GM23338 (cell line): ENCODE results near the gene SYT13. TPM values are rescaled to one million over a fixed set of nuclear protein-coding genes. Genes with fewer than 3 reads are reported as not detected.
"Not testable (repeated sequence)": the region's sequence is repeated elsewhere in the genome, so short reads cannot be mapped to it uniquely, and the experiment has no call there.

Experiments
- ATAC-seq: fragments of 200-7000 bp; cut with Tn5 transposase; 3 replicates; pipeline ENCODE4 v1.9.1; 2020
- DNase-seq: peaks from one replicate; pipeline ENCODE4 v3.0.0-alpha.2; 2015; ENCODE audit warnings: low spot score
- H2AFZ ChIP-seq: fragments of 200-600 bp; sonication (generic); 2 replicates; pipeline ENCODE4 v1.8.0; 2016; ENCODE audit warnings: antibody characterized with exemption, mild to moderate bottlenecking, moderate library complexity
- H3F3A ChIP-seq: fragments of 200-600 bp; sonication (generic); replicated peaks from 2 replicates; pipeline ENCODE4 v1.8.0; 2017; ENCODE audit warnings: antibody characterized with exemption, mixed run types, low read depth
- H3K27ac ChIP-seq: fragments of 200-600 bp; sonication (generic); 2 replicates; pipeline ENCODE4 v1.6.1; 2016; ENCODE audit warnings: low read depth
- H3K27me3 ChIP-seq: fragments of 200-600 bp; sonication (generic); 2 replicates; pipeline ENCODE4 v1.8.0; 2016; ENCODE audit warnings: mild to moderate bottlenecking, mixed run types, moderate library complexity; ENCODE audit not compliant: insufficient read depth
- H3K36me3 ChIP-seq: fragments of 200-600 bp; sonication (generic); 2 replicates; pipeline ENCODE4 v1.8.0; 2016; ENCODE audit warnings: mild to moderate bottlenecking; ENCODE audit not compliant: insufficient read depth
- H3K4me1 ChIP-seq: fragments of 200-600 bp; sonication (generic); 2 replicates; pipeline ENCODE4 v1.8.0; 2016; ENCODE audit warnings: mild to moderate bottlenecking, moderate library complexity; ENCODE audit not compliant: insufficient read depth
- H3K4me2 ChIP-seq: fragments of 200-600 bp; sonication (generic); 2 replicates; pipeline ENCODE4 v1.7.1; 2017; ENCODE audit warnings: mixed run types
- H3K4me3 ChIP-seq: fragments of 200-600 bp; sonication (generic); 2 replicates; pipeline ENCODE4 v1.6.1; 2016; ENCODE audit warnings: mixed run types
- H3K79me2 ChIP-seq: fragments of 200-600 bp; sonication (generic); replicated peaks from 2 replicates; pipeline ENCODE4 v1.8.0; 2017; ENCODE audit warnings: mild to moderate bottlenecking; ENCODE audit not compliant: insufficient read depth
- H3K9me2 ChIP-seq: fragments of 200-600 bp; sonication (generic); 2 replicates; pipeline ENCODE4 v1.8.0; 2017; ENCODE audit not compliant: insufficient read depth
- H4K20me1 ChIP-seq: fragments of 200-600 bp; sonication (generic); replicated peaks from 2 replicates; pipeline ENCODE4 v1.8.0; 2017; ENCODE audit warnings: mild to moderate bottlenecking; ENCODE audit not compliant: insufficient read depth
- H3K27ac Mint-ChIP-seq: 2 replicates; pipeline ENCODE4 v1.8.0; 2020; ENCODE audit warnings: inconsistent platforms, mild to moderate bottlenecking, moderate library complexity, mixed read lengths
- H3K27me3 Mint-ChIP-seq: 3 replicates; pipeline ENCODE4 v1.8.0; 2022; ENCODE audit warnings: low read depth, mild to moderate bottlenecking, moderate library complexity, mixed read lengths, inconsistent platforms; ENCODE audit not compliant: insufficient read depth, poor library complexity
- H3K36me3 Mint-ChIP-seq: 3 replicates; pipeline ENCODE4 v1.8.0; 2021; ENCODE audit warnings: low read depth, mild to moderate bottlenecking, inconsistent platforms, moderate library complexity, mixed read lengths
- H3K4me1 Mint-ChIP-seq: 3 replicates; pipeline ENCODE4 v1.8.0; 2020; ENCODE audit warnings: mild to moderate bottlenecking, inconsistent platforms, mixed read lengths
- H3K4me3 Mint-ChIP-seq: 3 replicates; pipeline ENCODE4 v1.8.0; 2021; ENCODE audit warnings: moderate library complexity, mild to moderate bottlenecking, inconsistent platforms, mixed read lengths
- H3K9me3 Mint-ChIP-seq: 3 replicates; pipeline ENCODE4 v1.8.0; 2020; ENCODE audit warnings: moderate library complexity, mild to moderate bottlenecking, inconsistent platforms, mixed read lengths
- CREB1 ChIP-seq: fragments of 250-450 bp; sonication (Bioruptor Pico); IDR thresholded peaks from 2 replicates; pipeline ENCODE4 v1.5.0; 2020; ENCODE audit warnings: low read depth, mild to moderate bottlenecking, moderate library complexity
- EZH2phosphoT487 ChIP-seq: fragments of 200-600 bp; sonication (generic); IDR thresholded peaks from one replicate; pipeline ENCODE4 v1.8.1; 2018; ENCODE audit warnings: antibody characterized with exemption; ENCODE audit not compliant: unreplicated experiment
- JUNB ChIP-seq: IDR thresholded peaks from one replicate; pipeline ENCODE4 v1.6.1; 2016; ENCODE audit warnings: antibody characterized with exemption; ENCODE audit not compliant: unreplicated experiment
- POLR2AphosphoS5 ChIP-seq: IDR thresholded peaks from 2 replicates; pipeline ENCODE4 v1.6.1; 2016; ENCODE audit warnings: antibody characterized with exemption, low read depth
- STAT1 ChIP-seq: IDR thresholded peaks from one replicate; pipeline ENCODE4 v1.6.1; 2016; ENCODE audit warnings: antibody characterized with exemption; ENCODE audit not compliant: unreplicated experiment
- polyA plus RNA-seq: library from polyadenylated mRNA; unstranded; fragments of >200 nt; fragmentation: Nextera tagmentation; extraction: Ambion mirVana; gene quantifications from 2 replicates; pipeline ENCODE4 v1.2.1, GENCODE V29; 2016
- total RNA-seq: library from RNA; depleted of rRNA; stranded (reverse); fragments of >200 nt; shearing (Covaris generic); gene quantifications from 2 replicates; pipeline ENCODE4 v1.2.3, GENCODE V29; 2014
- TF ChIP-seq, protein P1 (sequence below), 2 experiments: fragments of 200-600 bp in 1 of 2; sonication (generic) in 1 of 2; conservative IDR thresholded peaks; 2 replicates each; pipeline versions ENCODE4 v1.5.1 to v1.6.1; 2016 to 2017; ENCODE audit warnings: antibody characterized with exemption in 2 of 2, low read depth in 2 of 2, mild to moderate bottlenecking in 2 of 2, moderate library complexity in 1 of 2
- TF ChIP-seq, protein P2 (sequence below): fragments of 250-450 bp; sonication (Bioruptor Pico); IDR thresholded peaks from 2 replicates; pipeline ENCODE4 v1.5.0; 2020; ENCODE audit warnings: mild to moderate bottlenecking, moderate library complexity

Gene SYT13
- total and polyA plus RNA-seq, 2 experiments from 2014 or later, result 3.4 to 16.3 TPM

DNA sequence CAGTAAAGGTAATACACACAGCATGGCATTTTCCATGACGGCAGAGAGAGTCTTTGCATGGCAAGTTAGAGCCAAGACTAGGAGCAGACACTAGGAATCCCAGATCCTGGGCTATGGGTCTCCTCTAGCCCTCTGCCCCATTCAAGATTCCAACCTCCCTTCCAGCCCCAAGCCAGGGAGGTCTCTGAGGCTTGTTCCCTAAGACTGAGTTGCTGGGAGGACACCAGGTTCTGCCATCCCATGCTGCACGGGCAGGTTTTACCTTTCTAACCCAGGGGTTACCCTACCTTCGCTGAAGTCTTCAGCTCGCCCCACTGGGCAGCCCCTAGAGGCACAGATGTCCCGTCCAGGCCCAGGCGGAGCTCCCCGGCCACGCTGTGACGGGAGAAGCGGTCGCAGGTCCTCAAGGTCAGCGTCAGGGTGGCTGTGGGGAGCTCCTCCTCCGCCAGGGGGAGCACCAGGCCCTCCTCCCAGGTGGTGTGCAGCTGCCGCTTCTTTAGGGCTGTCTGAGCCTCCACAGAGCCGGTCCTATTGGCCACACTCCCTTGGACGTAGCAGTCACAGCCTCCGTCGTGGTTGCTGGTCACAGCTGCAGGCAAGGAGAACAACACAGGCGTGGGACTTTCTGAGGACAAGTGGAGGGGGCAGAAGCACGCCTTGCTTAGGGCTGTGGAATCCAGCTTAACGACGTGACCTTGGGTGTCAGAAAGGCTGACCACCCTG is 33.8 kb downstream of the SYT13 start:
- Histone ChIP-seq H3K4me1 (no peaks in the 10 kb centered on the region), H3K4me2 (no peak overlapping the region), H4K20me1 (no peaks in the 10 kb centered on the region; the same call in 1 of the 2 replicates), H2AFZ (no peak overlapping the region), H3K36me3 (no peaks in the 10 kb centered on the region; the same call in 1 of the 2 replicates), H3K27ac (no peak overlapping the region), H3K27me3 (no peaks in the 10 kb centered on the region), H3K4me3 (no peak overlapping the region), H3K79me2 (no peaks in the 10 kb centered on the region), H3F3A (no peaks in the 10 kb centered on the region), H3K9me2 (no peaks in the 10 kb centered on the region)
- peak; percentile 100 for ATAC-seq
- Mint-ChIP-seq H3K36me3 (no peaks in the 10 kb centered on the region), H3K27ac (no peak overlapping the region), H3K9me3 (no peaks in the 10 kb centered on the region; the same call in 2 of the 3 replicates), H3K4me1 (peaks cover 2% of the 10 kb centered on the region; the same call in 2 of the 3 replicates), H3K4me3 (no peak overlapping the region; the same call in 2 of the 3 replicates), H3K27me3 (peaks cover 9% of the 10 kb centered on the region)
- TF ChIP-seq POLR2AphosphoS5 (no peak), CREB1 (CRISPR knock-in tag) (peak; percentile 53; the same call in 1 of the 2 replicates)
- TF ChIP-seq, protein P1, sequence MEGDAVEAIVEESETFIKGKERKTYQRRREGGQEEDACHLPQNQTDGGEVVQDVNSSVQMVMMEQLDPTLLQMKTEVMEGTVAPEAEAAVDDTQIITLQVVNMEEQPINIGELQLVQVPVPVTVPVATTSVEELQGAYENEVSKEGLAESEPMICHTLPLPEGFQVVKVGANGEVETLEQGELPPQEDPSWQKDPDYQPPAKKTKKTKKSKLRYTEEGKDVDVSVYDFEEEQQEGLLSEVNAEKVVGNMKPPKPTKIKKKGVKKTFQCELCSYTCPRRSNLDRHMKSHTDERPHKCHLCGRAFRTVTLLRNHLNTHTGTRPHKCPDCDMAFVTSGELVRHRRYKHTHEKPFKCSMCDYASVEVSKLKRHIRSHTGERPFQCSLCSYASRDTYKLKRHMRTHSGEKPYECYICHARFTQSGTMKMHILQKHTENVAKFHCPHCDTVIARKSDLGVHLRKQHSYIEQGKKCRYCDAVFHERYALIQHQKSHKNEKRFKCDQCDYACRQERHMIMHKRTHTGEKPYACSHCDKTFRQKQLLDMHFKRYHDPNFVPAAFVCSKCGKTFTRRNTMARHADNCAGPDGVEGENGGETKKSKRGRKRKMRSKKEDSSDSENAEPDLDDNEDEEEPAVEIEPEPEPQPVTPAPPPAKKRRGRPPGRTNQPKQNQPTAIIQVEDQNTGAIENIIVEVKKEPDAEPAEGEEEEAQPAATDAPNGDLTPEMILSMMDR (conservative IDR thresholded peaks at IDR 0.05; ENCODE audit: low read depth in 2 of 2), result peak; percentile 70 to 94
- peak; percentile 89 for DNase-seq

DNA sequence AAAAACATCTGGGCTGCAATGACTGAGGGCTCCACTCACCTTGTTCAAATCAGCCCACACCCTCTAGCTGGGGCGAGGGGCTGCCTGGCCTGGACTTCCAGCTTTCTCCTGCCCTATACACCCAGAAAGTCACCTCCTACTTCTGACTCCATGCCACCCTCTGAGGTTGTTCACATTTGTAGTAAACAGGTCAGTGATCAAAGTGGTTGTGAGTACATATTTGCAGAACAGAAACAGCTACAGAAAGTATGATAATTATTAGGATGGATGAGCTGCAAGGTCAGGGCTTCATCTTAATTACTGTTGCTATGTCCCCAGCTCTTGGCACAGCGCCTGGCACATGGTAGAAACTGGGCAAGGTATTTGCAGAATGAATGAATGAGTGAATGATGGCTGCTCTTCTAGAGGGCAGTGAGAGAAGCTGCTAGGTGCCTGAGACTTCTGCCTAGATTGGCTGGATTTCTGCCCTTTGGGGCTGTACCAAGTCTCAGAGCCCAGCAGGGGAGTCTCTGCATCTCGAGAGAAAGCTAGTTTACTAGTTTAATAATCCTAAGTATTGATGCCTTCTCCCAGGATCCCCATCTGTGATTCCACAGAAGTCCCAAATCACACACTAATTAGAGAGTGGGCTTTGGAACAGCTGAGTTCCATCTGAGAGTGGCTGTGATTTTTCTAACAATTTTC is 36.0 kb downstream of the SYT13 start:
- ATAC-seq (no peak), DNase-seq (no peak)
- H3K27me3 Mint-ChIP-seq, result peaks cover 10% of the 10 kb centered on the region
- H2AFZ ChIP-seq, result no peak overlapping the region
- no peaks in the 10 kb centered on the region for H3K4me1 ChIP-seq
- H3K36me3 Mint-ChIP-seq, result no peaks in the 10 kb centered on the region
- no peak overlapping the region for H3K27ac ChIP-seq
- no peaks in the 10 kb centered on the region for H3K79me2 ChIP-seq
- H3K4me1 Mint-ChIP-seq, result peaks cover 2% of the 10 kb centered on the region; the same call in 2 of the 3 replicates
- H3K27ac Mint-ChIP-seq, result peak overlapping the region; percentile 5; the same call in 1 of the 2 replicates
- no peaks in the 10 kb centered on the region for H3F3A ChIP-seq
- no peaks in the 10 kb centered on the region for H3K27me3 ChIP-seq
- no peaks in the 10 kb centered on the region; the same call in 2 of the 3 replicates for H3K9me3 Mint-ChIP-seq
- no peaks in the 10 kb centered on the region; the same call in 1 of the 2 replicates for H4K20me1 ChIP-seq
- no peak overlapping the region for H3K4me3 Mint-ChIP-seq
- H3K9me2 ChIP-seq, result no peaks in the 10 kb centered on the region
- H3K36me3 ChIP-seq, result no peaks in the 10 kb centered on the region; the same call in 1 of the 2 replicates
- no peak overlapping the region for H3K4me2 ChIP-seq
- TF ChIP-seq, protein P2, sequence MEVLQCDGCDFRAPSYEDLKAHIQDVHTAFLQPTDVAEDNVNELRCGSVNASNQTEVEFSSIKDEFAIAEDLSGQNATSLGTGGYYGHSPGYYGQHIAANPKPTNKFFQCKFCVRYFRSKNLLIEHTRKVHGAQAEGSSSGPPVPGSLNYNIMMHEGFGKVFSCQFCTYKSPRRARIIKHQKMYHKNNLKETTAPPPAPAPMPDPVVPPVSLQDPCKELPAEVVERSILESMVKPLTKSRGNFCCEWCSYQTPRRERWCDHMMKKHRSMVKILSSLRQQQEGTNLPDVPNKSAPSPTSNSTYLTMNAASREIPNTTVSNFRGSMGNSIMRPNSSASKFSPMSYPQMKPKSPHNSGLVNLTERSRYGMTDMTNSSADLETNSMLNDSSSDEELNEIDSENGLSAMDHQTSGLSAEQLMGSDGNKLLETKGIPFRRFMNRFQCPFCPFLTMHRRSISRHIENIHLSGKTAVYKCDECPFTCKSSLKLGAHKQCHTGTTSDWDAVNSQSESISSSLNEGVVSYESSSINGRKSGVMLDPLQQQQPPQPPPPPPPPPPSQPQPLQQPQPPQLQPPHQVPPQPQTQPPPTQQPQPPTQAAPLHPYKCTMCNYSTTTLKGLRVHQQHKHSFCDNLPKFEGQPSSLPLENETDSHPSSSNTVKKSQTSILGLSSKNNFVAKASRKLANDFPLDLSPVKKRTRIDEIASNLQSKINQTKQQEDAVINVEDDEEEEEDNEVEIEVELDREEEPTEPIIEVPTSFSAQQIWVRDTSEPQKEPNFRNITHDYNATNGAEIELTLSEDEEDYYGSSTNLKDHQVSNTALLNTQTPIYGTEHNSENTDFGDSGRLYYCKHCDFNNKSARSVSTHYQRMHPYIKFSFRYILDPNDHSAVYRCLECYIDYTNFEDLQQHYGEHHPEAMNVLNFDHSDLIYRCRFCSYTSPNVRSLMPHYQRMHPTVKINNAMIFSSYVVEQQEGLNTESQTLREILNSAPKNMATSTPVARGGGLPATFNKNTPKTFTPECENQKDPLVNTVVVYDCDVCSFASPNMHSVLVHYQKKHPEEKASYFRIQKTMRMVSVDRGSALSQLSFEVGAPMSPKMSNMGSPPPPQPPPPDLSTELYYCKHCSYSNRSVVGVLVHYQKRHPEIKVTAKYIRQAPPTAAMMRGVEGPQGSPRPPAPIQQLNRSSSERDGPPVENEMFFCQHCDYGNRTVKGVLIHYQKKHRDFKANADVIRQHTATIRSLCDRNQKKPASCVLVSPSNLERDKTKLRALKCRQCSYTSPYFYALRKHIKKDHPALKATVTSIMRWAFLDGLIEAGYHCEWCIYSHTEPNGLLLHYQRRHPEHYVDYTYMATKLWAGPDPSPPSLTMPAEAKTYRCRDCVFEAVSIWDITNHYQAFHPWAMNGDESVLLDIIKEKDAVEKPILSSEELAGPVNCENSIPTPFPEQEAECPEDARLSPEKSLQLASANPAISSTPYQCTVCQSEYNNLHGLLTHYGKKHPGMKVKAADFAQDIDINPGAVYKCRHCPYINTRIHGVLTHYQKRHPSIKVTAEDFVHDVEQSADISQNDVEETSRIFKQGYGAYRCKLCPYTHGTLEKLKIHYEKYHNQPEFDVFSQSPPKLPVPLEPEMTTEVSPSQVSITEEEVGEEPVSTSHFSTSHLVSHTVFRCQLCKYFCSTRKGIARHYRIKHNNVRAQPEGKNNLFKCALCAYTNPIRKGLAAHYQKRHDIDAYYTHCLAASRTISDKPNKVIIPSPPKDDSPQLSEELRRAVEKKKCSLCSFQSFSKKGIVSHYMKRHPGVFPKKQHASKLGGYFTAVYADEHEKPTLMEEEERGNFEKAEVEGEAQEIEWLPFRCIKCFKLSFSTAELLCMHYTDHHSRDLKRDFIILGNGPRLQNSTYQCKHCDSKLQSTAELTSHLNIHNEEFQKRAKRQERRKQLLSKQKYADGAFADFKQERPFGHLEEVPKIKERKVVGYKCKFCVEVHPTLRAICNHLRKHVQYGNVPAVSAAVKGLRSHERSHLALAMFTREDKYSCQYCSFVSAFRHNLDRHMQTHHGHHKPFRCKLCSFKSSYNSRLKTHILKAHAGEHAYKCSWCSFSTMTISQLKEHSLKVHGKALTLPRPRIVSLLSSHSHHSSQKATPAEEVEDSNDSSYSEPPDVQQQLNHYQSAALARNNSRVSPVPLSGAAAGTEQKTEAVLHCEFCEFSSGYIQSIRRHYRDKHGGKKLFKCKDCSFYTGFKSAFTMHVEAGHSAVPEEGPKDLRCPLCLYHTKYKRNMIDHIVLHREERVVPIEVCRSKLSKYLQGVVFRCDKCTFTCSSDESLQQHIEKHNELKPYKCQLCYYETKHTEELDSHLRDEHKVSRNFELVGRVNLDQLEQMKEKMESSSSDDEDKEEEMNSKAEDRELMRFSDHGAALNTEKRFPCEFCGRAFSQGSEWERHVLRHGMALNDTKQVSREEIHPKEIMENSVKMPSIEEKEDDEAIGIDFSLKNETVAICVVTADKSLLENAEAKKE (CRISPR knock-in tag), result no peak
- TF ChIP-seq EZH2phosphoT487, result no peak
- no peak for TF ChIP-seq JUNB
- no peak for TF ChIP-seq POLR2AphosphoS5
- TF ChIP-seq STAT1, result no peak
- H3K4me3 ChIP-seq, result no peak overlapping the region

DNA sequence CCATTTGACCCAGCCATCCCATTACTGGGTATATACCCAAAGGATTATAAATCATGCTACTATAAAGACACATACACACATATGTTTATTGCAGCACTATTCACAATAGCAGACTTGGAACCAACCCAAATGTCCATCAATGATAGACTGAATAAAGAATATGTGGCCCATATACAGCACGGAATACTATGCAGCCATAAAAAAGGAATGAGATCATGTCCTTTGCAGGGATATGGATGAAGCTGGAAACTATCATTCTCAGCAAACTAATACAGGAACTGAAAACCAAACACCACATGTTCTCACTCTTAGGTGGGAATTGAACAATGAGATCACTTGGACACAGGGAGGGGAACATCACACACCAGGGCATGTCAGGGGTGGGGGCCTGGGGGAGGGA is 36.8 kb downstream of the SYT13 start:
- not testable (repeated sequence) for H3K9me2 ChIP-seq, H3K4me1 Mint-ChIP-seq, H3K27ac ChIP-seq, H3K4me1 ChIP-seq, H3K36me3 ChIP-seq, H3F3A ChIP-seq, H3K4me2 ChIP-seq, H3K79me2 ChIP-seq, DNase-seq, H4K20me1 ChIP-seq, H3K9me3 Mint-ChIP-seq, H2AFZ ChIP-seq, H3K36me3 Mint-ChIP-seq, H3K4me3 ChIP-seq, ATAC-seq, H3K4me3 Mint-ChIP-seq, H3K27me3 Mint-ChIP-seq, H3K27me3 ChIP-seq, H3K27ac Mint-ChIP-seq
